ENCODE data around the gene SCN2A. TPM values are rescaled to one million over a fixed set of nuclear protein-coding genes. Genes with fewer than 3 reads are reported as not detected.

SCN2A gene
- under 1 TPM in 1 of 2 experiments, not detected in 1; 0.21 TPM for total RNA-seq

- H3K4me3 Mint-ChIP-seq: no peak within 1 kb of the TSS
- no peaks in the 10 kb centered on the region for H3K27me3 Mint-ChIP-seq
- H3K36me3 Mint-ChIP-seq: no peaks in the 10 kb centered on the region
- CTCF ChIA-PET: interaction anchor here (1.6 kb wide), 1 partner anchor 56 kb away, joined by 4 read pairs; no protein-coding TSS in a partner anchor
- DNase-seq: no peak
- no peaks in the 10 kb centered on the region for H3K4me1 Mint-ChIP-seq
- ATAC-seq: no peak
- no peak within 1 kb of the TSS for H3K27ac Mint-ChIP-seq
- no peaks in the 10 kb centered on the region for H3K9me3 Mint-ChIP-seq (ENCODE audit: low read depth)
Measured at GRCh38 chr2:165239230-165239629, at the start of gene SCN2A. TSS of gene SCN2A (plus strand) at chr2:165239414. CDS start at chr2:165295824, 56,410 bp downstream.

DNA sequence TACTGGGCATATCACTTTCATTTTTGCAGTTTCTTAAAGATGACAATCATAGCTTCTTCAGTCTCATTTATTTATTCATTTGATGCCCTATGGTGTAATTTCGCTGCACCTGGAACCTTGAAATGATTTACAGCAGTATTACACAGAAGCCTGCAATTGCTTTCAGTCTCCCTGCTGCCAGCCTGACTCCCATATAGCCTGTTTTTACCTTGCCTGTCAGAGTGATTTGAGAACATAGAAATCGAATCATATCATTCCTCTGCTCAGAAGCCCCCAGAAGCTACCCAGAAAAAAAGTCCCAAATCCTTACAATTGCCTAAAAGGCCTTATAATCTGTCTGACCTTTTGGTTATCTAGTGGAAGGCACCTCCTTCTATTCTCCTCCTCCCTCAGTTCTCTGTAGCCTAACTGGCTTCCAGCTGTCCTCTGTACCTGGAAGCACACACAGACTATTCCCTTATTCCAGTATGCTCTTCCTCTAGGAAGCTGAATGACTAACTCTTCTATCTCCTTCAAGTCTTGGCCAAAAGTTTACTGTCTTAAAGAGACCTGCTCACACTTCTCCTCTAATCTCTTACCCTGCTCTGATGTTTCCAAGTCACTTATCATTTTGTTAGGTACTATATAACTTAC lies 48.0 kb upstream of the SCN2A start:
- Mint-ChIP-seq H3K4me3 (no peak overlapping the region), H3K9me3 (ENCODE audit: low read depth) (no peaks in the 10 kb centered on the region), H3K27ac (no peak overlapping the region), H3K4me1 (no peaks in the 10 kb centered on the region), H3K27me3 (no peaks in the 10 kb centered on the region), H3K36me3 (no peaks in the 10 kb centered on the region)
- no peak for DNase-seq
- ATAC-seq: no peak
- CTCF ChIA-PET: interaction anchor here (1.4 kb wide), 1 partner anchor 12 kb away, joined by 3 read pairs; the partner anchor contains the start of gene SCN3A

- H3K27ac Mint-ChIP-seq: no peak overlapping the region
- ATAC-seq (no peak), DNase-seq (no peak)
- no peaks in the 10 kb centered on the region for H3K36me3 Mint-ChIP-seq
- no peaks in the 10 kb centered on the region for H3K9me3 Mint-ChIP-seq (ENCODE audit: low read depth)
- H3K4me1 Mint-ChIP-seq: no peaks in the 10 kb centered on the region
- no peak overlapping the region for H3K4me3 Mint-ChIP-seq
- H3K27me3 Mint-ChIP-seq: no peaks in the 10 kb centered on the region
- CTCF ChIA-PET: no interaction called here
Measured at GRCh38 chr2:165192729-165193128, 46.5 kb upstream of the SCN2A start.

DNA sequence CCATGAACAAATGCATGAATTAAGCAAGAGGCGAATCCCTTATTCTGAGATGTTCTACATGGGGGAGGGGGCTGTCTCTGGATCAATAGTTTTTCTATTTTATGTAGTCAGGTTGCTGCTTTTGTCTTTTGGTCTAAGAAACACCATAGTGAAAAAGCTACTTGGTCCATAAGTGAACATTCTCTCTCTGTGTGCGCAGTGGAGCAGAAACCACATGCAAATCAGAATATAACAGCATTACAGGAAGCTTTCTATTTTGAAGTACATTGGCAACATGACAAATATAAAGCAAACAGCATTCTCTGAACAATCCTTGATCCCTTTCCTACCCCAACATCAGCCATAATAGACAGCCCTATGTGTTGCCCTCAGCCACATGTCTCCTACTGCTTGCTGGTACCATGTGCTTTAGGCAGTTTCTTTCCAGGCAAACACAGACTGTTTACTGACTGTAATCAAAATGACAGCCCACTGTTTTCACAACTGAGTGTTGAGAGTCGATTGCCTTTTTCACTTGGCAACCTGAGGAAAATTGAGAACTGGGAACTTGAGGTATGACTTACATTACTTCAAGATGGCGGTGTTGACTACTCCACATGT lies 45.9 kb upstream of the SCN2A start:
- no peaks in the 10 kb centered on the region for H3K4me1 Mint-ChIP-seq
- CTCF ChIA-PET: no interaction called here
- no peaks in the 10 kb centered on the region for H3K9me3 Mint-ChIP-seq (ENCODE audit: low read depth)
- no peaks in the 10 kb centered on the region for H3K27me3 Mint-ChIP-seq
- H3K36me3 Mint-ChIP-seq: no peaks in the 10 kb centered on the region
- no peak overlapping the region for H3K4me3 Mint-ChIP-seq
- DNase-seq (no peak), ATAC-seq (no peak)
- H3K27ac Mint-ChIP-seq: no peak overlapping the region

GRCh38 chr2:165196411-165196810 lies 42.8 kb upstream of the SCN2A start:
- CTCF ChIA-PET: no interaction called here
- no peak overlapping the region for H3K27ac Mint-ChIP-seq
- H3K4me1 Mint-ChIP-seq: no peaks in the 10 kb centered on the region
- H3K4me3 Mint-ChIP-seq: no peak overlapping the region
- no peak for ATAC-seq
- no peaks in the 10 kb centered on the region for H3K36me3 Mint-ChIP-seq
- DNase-seq: no peak
- H3K27me3 Mint-ChIP-seq: no peaks in the 10 kb centered on the region
- H3K9me3 Mint-ChIP-seq (ENCODE audit: low read depth): no peaks in the 10 kb centered on the region

DNA sequence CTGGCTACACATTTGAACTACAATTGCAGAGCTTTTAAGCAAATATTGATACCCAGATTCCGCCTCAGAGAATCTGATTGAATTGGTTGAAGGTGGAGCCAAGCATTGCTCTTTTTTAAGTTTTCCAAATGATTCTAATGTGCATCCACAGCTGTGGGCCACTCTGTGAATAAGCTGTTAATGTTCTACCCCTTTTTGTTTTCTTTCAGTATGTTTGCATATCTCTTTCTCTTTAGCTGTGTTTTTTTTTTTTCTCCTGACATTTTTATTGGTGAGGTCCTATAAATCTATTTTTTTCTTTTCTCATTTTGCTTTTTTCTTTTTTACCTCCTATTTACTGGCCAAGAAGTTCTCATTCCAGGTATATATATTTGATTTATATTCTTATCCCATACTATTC lies 41.9 kb upstream of the SCN2A start:
- Mint-ChIP-seq H3K9me3 (ENCODE audit: low read depth) (no peaks in the 10 kb centered on the region), H3K4me1 (no peaks in the 10 kb centered on the region), H3K27me3 (no peaks in the 10 kb centered on the region), H3K4me3 (no peak overlapping the region), H3K27ac (no peak overlapping the region), H3K36me3 (no peaks in the 10 kb centered on the region)
- DNase-seq: no peak
- CTCF ChIA-PET: interaction anchor here (0.6 kb wide), 1 partner anchor 847 kb away, joined by 4 read pairs; no protein-coding TSS in a partner anchor
- ATAC-seq: no peak

DNA sequence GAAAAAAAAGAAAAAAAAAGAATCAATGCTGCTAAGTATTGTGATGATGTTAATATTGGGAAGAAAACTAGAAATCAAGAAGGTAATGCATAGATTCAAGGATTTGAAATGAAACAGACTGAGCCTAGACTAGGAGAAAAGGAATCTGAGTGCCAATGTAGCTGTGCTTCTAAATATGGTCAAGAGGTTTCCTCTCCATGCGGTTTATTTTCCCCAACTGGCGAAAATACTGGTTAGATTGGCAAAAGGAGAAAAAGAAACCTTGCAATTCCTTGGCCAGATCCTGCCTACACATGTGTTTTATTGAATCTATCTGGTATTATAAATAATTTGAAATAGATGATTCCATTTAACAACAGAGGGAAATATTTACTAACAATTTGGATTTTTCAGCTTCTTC lies 41.0 kb upstream of the SCN2A start:
- CTCF ChIA-PET: no interaction called here
- Mint-ChIP-seq H3K27ac (no peak overlapping the region), H3K9me3 (ENCODE audit: low read depth) (no peaks in the 10 kb centered on the region), H3K36me3 (no peaks in the 10 kb centered on the region), H3K4me1 (no peaks in the 10 kb centered on the region), H3K27me3 (no peaks in the 10 kb centered on the region), H3K4me3 (no peak overlapping the region)
- ATAC-seq: no peak
- no peak for DNase-seq

GRCh38 chr2:165202239-165202638 lies 37.0 kb upstream of the SCN2A start:
- Mint-ChIP-seq H3K27me3 (no peaks in the 10 kb centered on the region), H3K27ac (no peak overlapping the region), H3K9me3 (ENCODE audit: low read depth) (no peaks in the 10 kb centered on the region), H3K4me1 (peaks cover 3% of the 10 kb centered on the region), H3K4me3 (no peak overlapping the region), H3K36me3 (no peaks in the 10 kb centered on the region)
- DNase-seq: no peak
- CTCF ChIA-PET: no interaction called here
- ATAC-seq: no peak

GRCh38 chr2:165203689-165204559 lies 35.3 kb upstream of the SCN2A start, which contains the start of gene SCN3A:
TSS of gene SCN3A (minus strand) at chr2:165204050. CDS start at chr2:165176394, 27,656 bp downstream.
- H3K27ac Mint-ChIP-seq: no peak within 1 kb of the TSS
- CTCF ChIA-PET: interaction anchor here (0.7 to 2.6 kb wide), 7 partner anchors 13 to 446 kb away, joined by 3 to 26 read pairs (median 4); no protein-coding TSS in a partner anchor
- H3K4me3 Mint-ChIP-seq: no peak within 1 kb of the TSS
- H3K9me3 Mint-ChIP-seq (ENCODE audit: low read depth): no peaks in the 10 kb centered on the region
- no peaks in the 10 kb centered on the region for H3K36me3 Mint-ChIP-seq
- DNase-seq: no peak
- no peaks in the 10 kb centered on the region for H3K27me3 Mint-ChIP-seq
- ATAC-seq: no peak
- H3K4me1 Mint-ChIP-seq: peaks cover 3% of the 10 kb centered on the region

GRCh38 chr2:165205865-165206264 lies 33.3 kb upstream of the SCN2A start:
- Mint-ChIP-seq H3K4me3 (no peak overlapping the region), H3K36me3 (no peaks in the 10 kb centered on the region), H3K9me3 (ENCODE audit: low read depth) (no peaks in the 10 kb centered on the region), H3K27ac (no peak overlapping the region), H3K4me1 (peaks cover 3% of the 10 kb centered on the region), H3K27me3 (no peaks in the 10 kb centered on the region)
- CTCF ChIA-PET: no interaction called here
- DNase-seq (no peak), ATAC-seq (no peak)

- no peaks in the 10 kb centered on the region for H3K9me3 Mint-ChIP-seq (ENCODE audit: low read depth)
- no peak overlapping the region for H3K27ac Mint-ChIP-seq
- no peaks in the 10 kb centered on the region for H3K27me3 Mint-ChIP-seq
- no peak for ATAC-seq
- no peak overlapping the region for H3K4me3 Mint-ChIP-seq
- CTCF ChIA-PET: no interaction called here
- H3K4me1 Mint-ChIP-seq: peaks cover 3% of the 10 kb centered on the region
- no peak for DNase-seq
- no peaks in the 10 kb centered on the region for H3K36me3 Mint-ChIP-seq
Measured at GRCh38 chr2:165208094-165208493, 31.1 kb upstream of the SCN2A start.

- Mint-ChIP-seq H3K27ac (no peak overlapping the region), H3K27me3 (no peaks in the 10 kb centered on the region), H3K4me1 (no peaks in the 10 kb centered on the region), H3K9me3 (ENCODE audit: low read depth) (no peaks in the 10 kb centered on the region), H3K4me3 (no peak overlapping the region), H3K36me3 (no peaks in the 10 kb centered on the region)
- no peak for DNase-seq
- CTCF ChIA-PET: no interaction called here
- ATAC-seq: no peak
Measured at GRCh38 chr2:165214093-165214492, 25.1 kb upstream of the SCN2A start.

DNA sequence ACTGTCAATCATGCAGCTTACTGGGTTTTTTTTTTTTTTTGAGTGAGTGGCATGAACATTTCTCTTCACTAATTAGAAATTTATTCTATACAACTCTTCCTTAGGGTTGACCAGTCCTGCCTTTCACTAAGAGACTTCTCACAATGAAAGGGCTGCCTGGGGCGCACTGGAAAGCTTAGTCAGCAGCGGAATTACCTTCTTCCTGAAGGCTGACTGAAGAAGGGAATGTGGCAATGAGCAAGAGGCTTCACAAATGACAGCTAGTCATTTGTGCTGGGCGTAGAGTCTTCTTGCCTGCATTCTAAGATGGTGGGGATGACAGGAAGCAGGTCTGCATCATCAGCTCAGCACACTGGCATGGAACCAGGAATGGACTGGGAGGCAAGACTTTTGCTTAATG lies 19.7 kb upstream of the SCN2A start:
- CTCF ChIA-PET: no interaction called here
- Mint-ChIP-seq H3K9me3 (ENCODE audit: low read depth) (no peaks in the 10 kb centered on the region), H3K36me3 (no peaks in the 10 kb centered on the region), H3K4me3 (no peak overlapping the region), H3K4me1 (no peaks in the 10 kb centered on the region), H3K27me3 (no peaks in the 10 kb centered on the region), H3K27ac (no peak overlapping the region)
- DNase-seq (no peak), ATAC-seq (no peak)

DNA sequence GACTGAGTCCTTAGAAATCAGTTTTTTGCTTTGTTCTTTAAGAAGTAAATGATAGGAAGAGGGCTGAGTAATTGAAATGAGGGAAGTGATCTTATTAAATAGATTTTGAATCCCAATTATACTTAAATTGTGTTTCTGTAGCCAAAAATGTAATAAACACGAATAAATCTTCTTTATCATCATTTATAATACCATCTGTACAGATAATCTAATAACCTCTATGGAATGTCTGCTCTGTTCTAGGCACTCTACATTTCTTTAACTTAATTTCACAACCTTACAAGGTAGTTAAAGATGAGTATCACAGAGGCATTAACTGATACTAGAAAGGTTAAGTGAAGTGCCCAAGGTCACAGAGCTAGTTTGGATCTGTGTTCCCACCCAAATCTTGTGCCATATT lies 14.3 kb upstream of the SCN2A start:
- H3K27ac Mint-ChIP-seq: no peak overlapping the region

More for the DNA sequence above, 14.3 kb upstream of the SCN2A start:
- ATAC-seq (no peak), DNase-seq (no peak)
- CTCF ChIA-PET: no interaction called here
- no peaks in the 10 kb centered on the region for H3K4me1 Mint-ChIP-seq
- no peaks in the 10 kb centered on the region for H3K27me3 Mint-ChIP-seq
- no peaks in the 10 kb centered on the region for H3K36me3 Mint-ChIP-seq
- no peak overlapping the region for H3K4me3 Mint-ChIP-seq
- no peaks in the 10 kb centered on the region for H3K9me3 Mint-ChIP-seq (ENCODE audit: low read depth)

Measured in activated CD8-positive, alpha-beta memory T cell treated with anti-CD3 and anti-CD28 coated beads, Interleukin-2, amount 10 ng/mL, durations not matched to agents 7 days and 5 days (primary cell).